Fibroblast of villous mesenchyme (primary cell): ENCODE results near the gene GLE1. TPM values are rescaled to one million over a fixed set of nuclear protein-coding genes. Genes with fewer than 3 reads are reported as not detected.

Source experiments
- DNase-seq: peaks from one replicate; pipeline ENCODE4 v3.0.0-alpha.2; 2010; ENCODE audit warnings: low read depth
- H3K4me3 ChIP-seq: 2 replicates; pipeline ENCODE4 v1.5.1; 2011; ENCODE audit warnings: low read depth, mild to moderate bottlenecking, low read length
- CTCF ChIP-seq: IDR thresholded peaks from 2 replicates; pipeline ENCODE4 v1.5.1; 2012; ENCODE audit warnings: low read depth, mild to moderate bottlenecking, low read length; ENCODE audit not compliant: insufficient read depth
- total RNA-seq: library from RNA; depleted of rRNA; stranded (reverse); fragments of >200 nt; gene quantifications from 2 replicates; pipeline ENCODE4 v1.2.3, GENCODE V29; 2012

The GLE1 gene
- total RNA-seq, 1 donor: 35.0 TPM

- TF ChIP-seq CTCF: no peak
These were observed 46.5 kb downstream of the GLE1 start for GRCh38 chr9:128550770-128551656.

GRCh38 chr9:128551657-128552152, 47.2 kb downstream of the GLE1 start:
- DNase-seq: no peak
- peak overlapping the region; percentile 64 for H3K4me3 ChIP-seq
- no peak for TF ChIP-seq CTCF

More at GRCh38 chr9:128550770-128551656, 46.5 kb downstream of the GLE1 start:
- DNase-seq: peak; percentile 60
- peak overlapping the region; percentile 64 for H3K4me3 ChIP-seq

- H3K4me3 ChIP-seq: peak within 1 kb of the TSS; percentile 89
- TF ChIP-seq CTCF: peak; percentile 15
- DNase-seq: peak; percentile 91
These were observed 47.7 kb downstream of the GLE1 start, which contains the start of gene SPTAN1 for GRCh38 chr9:128552153-128552743. TSS of gene SPTAN1 (plus strand) at chr9:128552587. CDS start at chr9:128566741, 14,154 bp downstream.

- DNase-seq: peak; percentile 32
- TF ChIP-seq CTCF: no peak
- peak overlapping the region; percentile 89 for H3K4me3 ChIP-seq
These were observed 48.4 kb downstream of the GLE1 start for GRCh38 chr9:128552744-128553440.

- DNase-seq: peak; percentile 88
- no peak for TF ChIP-seq CTCF
- peak overlapping the region; percentile 89 for H3K4me3 ChIP-seq
These were observed 49.2 kb downstream of the GLE1 start for GRCh38 chr9:128553728-128554127.

GRCh38 chr9:128554155-128554862, 49.8 kb downstream of the GLE1 start:
- peak; percentile 93 for DNase-seq
- peak; percentile 14 for TF ChIP-seq CTCF
- H3K4me3 ChIP-seq: peak overlapping the region; percentile 89
